ENCODE measurements around the gene ABHD15.

Gene ABHD15

GRCh38 chr17:29566473-29567303 lies at the start of gene ABHD15:
Gene ABHD15 (minus strand): TSS chr17:29567037. CDS start chr17:29566966, 71 bp downstream.
- WGBS (ENCODE audit: insufficient coverage, insufficient read length), result no CpG with 5 or more reads among the region's 94 CpGs
- Histone ChIP-seq H3K4me3 (ENCODE audit: low read length) (peak within 1 kb of the TSS; percentile 42; the same call in 1 of the 2 replicates), H3K9me3 (ENCODE audit: control insufficient read depth, insufficient read depth, low read length) (no peaks in the 10 kb centered on the region), H3K27ac (ENCODE audit: low read length) (no peak within 1 kb of the TSS), H3K4me1 (ENCODE audit: control insufficient read depth, insufficient read depth, low read length) (peaks cover 2% of the 10 kb centered on the region), H3K36me3 (ENCODE audit: control insufficient read depth, insufficient read depth, low read length) (no peaks in the 10 kb centered on the region), H3K27me3 (ENCODE audit: control insufficient read depth, insufficient read depth, low read length) (peaks cover 11% of the 10 kb centered on the region; the same call in 1 of the 2 replicates)
- DNase-seq (ENCODE audit: low read depth, low spot score), result no peak

GRCh38 chr17:29615492-29616299 lies 48.9 kb upstream of the ABHD15 start:
- Histone ChIP-seq H3K27ac (ENCODE audit: low read length) (no peak overlapping the region), H3K27me3 (ENCODE audit: control insufficient read depth, insufficient read depth, low read length) (peaks cover 14% of the 10 kb centered on the region), H3K4me1 (ENCODE audit: control insufficient read depth, insufficient read depth, low read length) (peaks cover 17% of the 10 kb centered on the region), H3K9me3 (ENCODE audit: control insufficient read depth, insufficient read depth, low read length) (no peaks in the 10 kb centered on the region), H3K4me3 (ENCODE audit: low read length) (peak overlapping the region; percentile 43; the same call in 1 of the 2 replicates), H3K36me3 (ENCODE audit: control insufficient read depth, insufficient read depth, low read length) (peaks cover 4% of the 10 kb centered on the region; the same call in 1 of the 2 replicates)
- no CpG with 5 or more reads among the region's 74 CpGs for WGBS (ENCODE audit: insufficient coverage, insufficient read length)
- no peak for DNase-seq (ENCODE audit: low read depth, low spot score)

- H3K27me3 ChIP-seq (ENCODE audit: control insufficient read depth, insufficient read depth, low read length), result peaks cover 14% of the 10 kb centered on the region
Measured at GRCh38 chr17:29615048-29615385, 48.2 kb upstream of the ABHD15 start.

GRCh38 chr17:29614349-29615047 lies 47.7 kb upstream of the ABHD15 start:
- WGBS (ENCODE audit: insufficient coverage, insufficient read length), result no CpG with 5 or more reads among the region's 16 CpGs
- no peak for DNase-seq (ENCODE audit: low read depth, low spot score)
- Histone ChIP-seq H3K4me3 (ENCODE audit: low read length) (no peak overlapping the region), H3K4me1 (ENCODE audit: control insufficient read depth, insufficient read depth, low read length) (peaks cover 17% of the 10 kb centered on the region), H3K36me3 (ENCODE audit: control insufficient read depth, insufficient read depth, low read length) (peaks cover 4% of the 10 kb centered on the region; the same call in 1 of the 2 replicates), H3K27me3 (ENCODE audit: control insufficient read depth, insufficient read depth, low read length) (peaks cover 14% of the 10 kb centered on the region), H3K27ac (ENCODE audit: low read length) (no peak overlapping the region), H3K9me3 (ENCODE audit: control insufficient read depth, insufficient read depth, low read length) (no peaks in the 10 kb centered on the region)

More at GRCh38 chr17:29615048-29615385, 48.2 kb upstream of the ABHD15 start:
- Histone ChIP-seq H3K27ac (ENCODE audit: low read length) (no peak overlapping the region), H3K36me3 (ENCODE audit: control insufficient read depth, insufficient read depth, low read length) (peaks cover 4% of the 10 kb centered on the region; the same call in 1 of the 2 replicates), H3K9me3 (ENCODE audit: control insufficient read depth, insufficient read depth, low read length) (no peaks in the 10 kb centered on the region), H3K4me1 (ENCODE audit: control insufficient read depth, insufficient read depth, low read length) (peaks cover 17% of the 10 kb centered on the region), H3K4me3 (ENCODE audit: low read length) (peak overlapping the region; percentile 11; the same call in 1 of the 2 replicates)
- no peak for DNase-seq (ENCODE audit: low read depth, low spot score)
- WGBS (ENCODE audit: insufficient coverage, insufficient read length), result no CpG with 5 or more reads among the region's 15 CpGs

GRCh38 chr17:29613856-29614255 lies 47.0 kb upstream of the ABHD15 start:
- H3K27me3 ChIP-seq (ENCODE audit: control insufficient read depth, insufficient read depth, low read length), result peaks cover 14% of the 10 kb centered on the region
- peaks cover 15% of the 10 kb centered on the region; the same call in 1 of the 2 replicates for H3K4me1 ChIP-seq (ENCODE audit: control insufficient read depth, insufficient read depth, low read length)
- peak overlapping the region; percentile 2; the same call in 1 of the 2 replicates for H3K4me3 ChIP-seq (ENCODE audit: low read length)
- no CpG with 5 or more reads among the region's 13 CpGs for WGBS (ENCODE audit: insufficient coverage, insufficient read length)
- no peak overlapping the region for H3K27ac ChIP-seq (ENCODE audit: low read length)
- no peak for DNase-seq (ENCODE audit: low read depth, low spot score)
- peaks cover 4% of the 10 kb centered on the region; the same call in 1 of the 2 replicates for H3K36me3 ChIP-seq (ENCODE audit: control insufficient read depth, insufficient read depth, low read length)
- no peaks in the 10 kb centered on the region for H3K9me3 ChIP-seq (ENCODE audit: control insufficient read depth, insufficient read depth, low read length)

- H3K9me3 ChIP-seq (ENCODE audit: control insufficient read depth, insufficient read depth, low read length), result no peaks in the 10 kb centered on the region
- H3K36me3 ChIP-seq (ENCODE audit: control insufficient read depth, insufficient read depth, low read length), result peaks cover 4% of the 10 kb centered on the region; the same call in 1 of the 2 replicates
- no peak for DNase-seq (ENCODE audit: low read depth, low spot score)
- no CpG with 5 or more reads among the region's 50 CpGs for WGBS (ENCODE audit: insufficient coverage, insufficient read length)
- peak overlapping the region; percentile 2; the same call in 1 of the 2 replicates for H3K4me3 ChIP-seq (ENCODE audit: low read length)
- no peak overlapping the region for H3K27ac ChIP-seq (ENCODE audit: low read length)
- H3K4me1 ChIP-seq (ENCODE audit: control insufficient read depth, insufficient read depth, low read length), result peaks cover 13% of the 10 kb centered on the region; the same call in 1 of the 2 replicates
- peaks cover 14% of the 10 kb centered on the region for H3K27me3 ChIP-seq (ENCODE audit: control insufficient read depth, insufficient read depth, low read length)
Measured at GRCh38 chr17:29613352-29613837, 46.6 kb upstream of the ABHD15 start.

- peaks cover 14% of the 10 kb centered on the region for H3K27me3 ChIP-seq (ENCODE audit: control insufficient read depth, insufficient read depth, low read length)
- no peak for DNase-seq (ENCODE audit: low read depth, low spot score)
- WGBS (ENCODE audit: insufficient coverage, insufficient read length), result no CpG with 5 or more reads among the region's 85 CpGs
- no peak overlapping the region for H3K27ac ChIP-seq (ENCODE audit: low read length)
- H3K9me3 ChIP-seq (ENCODE audit: control insufficient read depth, insufficient read depth, low read length), result no peaks in the 10 kb centered on the region
- peaks cover 4% of the 10 kb centered on the region; the same call in 1 of the 2 replicates for H3K36me3 ChIP-seq (ENCODE audit: control insufficient read depth, insufficient read depth, low read length)
- H3K4me1 ChIP-seq (ENCODE audit: control insufficient read depth, insufficient read depth, low read length), result peaks cover 13% of the 10 kb centered on the region; the same call in 1 of the 2 replicates
- H3K4me3 ChIP-seq (ENCODE audit: low read length), result no peak overlapping the region
Measured at GRCh38 chr17:29612404-29613280, 45.8 kb upstream of the ABHD15 start.

- H3K27me3 ChIP-seq (ENCODE audit: control insufficient read depth, insufficient read depth, low read length), result peaks cover 11% of the 10 kb centered on the region
- H3K4me1 ChIP-seq (ENCODE audit: control insufficient read depth, insufficient read depth, low read length), result peaks cover 9% of the 10 kb centered on the region; the same call in 1 of the 2 replicates
- H3K4me3 ChIP-seq (ENCODE audit: low read length), result no peak overlapping the region
- H3K27ac ChIP-seq (ENCODE audit: low read length), result no peak overlapping the region
- WGBS (ENCODE audit: insufficient coverage, insufficient read length), result no CpG with 5 or more reads among the region's 12 CpGs
- no peak for DNase-seq (ENCODE audit: low read depth, low spot score)
- peaks cover 6% of the 10 kb centered on the region; the same call in 1 of the 2 replicates for H3K36me3 ChIP-seq (ENCODE audit: control insufficient read depth, insufficient read depth, low read length)
- no peaks in the 10 kb centered on the region for H3K9me3 ChIP-seq (ENCODE audit: control insufficient read depth, insufficient read depth, low read length)
Measured at GRCh38 chr17:29612094-29612403, 45.2 kb upstream of the ABHD15 start.

GRCh38 chr17:29611351-29612093 lies 44.7 kb upstream of the ABHD15 start:
- Histone ChIP-seq H3K9me3 (ENCODE audit: control insufficient read depth, insufficient read depth, low read length) (no peaks in the 10 kb centered on the region), H3K27me3 (ENCODE audit: control insufficient read depth, insufficient read depth, low read length) (peaks cover 7% of the 10 kb centered on the region), H3K27ac (ENCODE audit: low read length) (no peak overlapping the region), H3K36me3 (ENCODE audit: control insufficient read depth, insufficient read depth, low read length) (peaks cover 6% of the 10 kb centered on the region; the same call in 1 of the 2 replicates), H3K4me1 (ENCODE audit: control insufficient read depth, insufficient read depth, low read length) (peaks cover 6% of the 10 kb centered on the region; the same call in 1 of the 2 replicates), H3K4me3 (ENCODE audit: low read length) (no peak overlapping the region)
- no peak for DNase-seq (ENCODE audit: low read depth, low spot score)
- WGBS (ENCODE audit: insufficient coverage, insufficient read length), result no CpG with 5 or more reads among the region's 11 CpGs

Data from iPS DF 6.9 (cell line).